H1 (cell line): Measurements from ENCODE around the gene TP53I11. TPM values are rescaled to one million over a fixed set of nuclear protein-coding genes. Genes with fewer than 3 reads are reported as not detected.

ENCODE experiments used
- EGR1 ChIP-seq: IDR thresholded peaks from 2 replicates; pipeline ENCODE4 v1.6.1; 2011; ENCODE audit warnings: low read depth, low read length, borderline replicate concordance
- polyA plus RNA-seq, 7 experiments: library from polyadenylated mRNA; depleted of rRNA in 3 of 7; stranded (reverse) in 5 of 7; unstranded in 2 of 7; fragments of >200 nt in 5 of 7; fragments of 200-250 nt in 2 of 7; gene quantifications; 1 replicate in 5 of 7; 2 replicates in 1 of 7; 4 replicates in 1 of 7; pipeline versions ENCODE4 v1.2.1 to v1.2.3, GENCODE V29; 2011 to 2013; ENCODE audit warnings: missing spikeins in 2 of 7, mixed read lengths in 2 of 7
- total RNA-seq: library from RNA; stranded (reverse); fragmentation: NEBNext Ultra II Directional; extraction: Animal tissue kit (Norgen Biotek cat#: 25700); gene quantifications from 2 replicates; pipeline ENCODE4 v1.2.1, GENCODE V29; 2021

Gene TP53I11
- total and polyA plus RNA-seq, 2 of the 8 experiments (the other 6 are each of a cell fraction or from before 2014, with no cell fraction given), result 34.0 to 46.3 TPM

DNA sequence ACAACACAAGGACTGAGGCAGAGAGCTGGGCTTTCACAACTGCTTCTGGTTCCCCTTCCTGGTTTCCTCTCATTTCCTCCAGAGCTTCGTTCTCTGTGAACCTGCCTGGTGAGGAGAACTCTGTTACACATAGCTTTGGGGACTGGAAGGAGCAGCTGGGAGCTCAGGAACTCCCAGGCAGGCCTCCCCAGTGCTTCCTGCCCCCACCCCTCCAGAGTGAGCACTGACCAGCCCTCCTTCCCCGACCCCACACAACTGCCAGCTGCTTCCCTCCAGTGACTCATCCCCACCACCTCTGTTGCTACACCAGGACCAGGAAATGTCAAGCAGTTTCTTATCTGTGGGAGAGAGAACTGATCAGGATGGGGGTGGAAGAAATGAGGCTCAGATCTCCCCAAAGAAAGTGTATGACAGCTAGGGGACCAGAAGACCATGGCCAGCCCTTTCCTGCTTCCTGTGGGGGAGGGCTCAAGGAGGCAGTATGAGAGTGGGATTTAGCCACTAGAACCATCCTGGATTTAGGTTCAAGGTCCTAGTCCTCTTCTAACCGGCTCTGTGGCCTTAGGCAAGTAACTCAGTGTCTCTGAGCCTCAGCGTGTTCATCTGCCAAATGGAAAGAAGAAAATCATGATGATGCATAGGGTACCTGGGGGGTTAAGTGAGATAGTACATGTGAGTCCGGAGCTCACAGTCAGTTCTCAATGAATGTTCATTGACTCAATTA lies 4.5 kb upstream of the TP53I11 start (continued):
- TF ChIP-seq EGR1, result no peak
